ENCODE measurements around the gene CDH4.

DNA sequence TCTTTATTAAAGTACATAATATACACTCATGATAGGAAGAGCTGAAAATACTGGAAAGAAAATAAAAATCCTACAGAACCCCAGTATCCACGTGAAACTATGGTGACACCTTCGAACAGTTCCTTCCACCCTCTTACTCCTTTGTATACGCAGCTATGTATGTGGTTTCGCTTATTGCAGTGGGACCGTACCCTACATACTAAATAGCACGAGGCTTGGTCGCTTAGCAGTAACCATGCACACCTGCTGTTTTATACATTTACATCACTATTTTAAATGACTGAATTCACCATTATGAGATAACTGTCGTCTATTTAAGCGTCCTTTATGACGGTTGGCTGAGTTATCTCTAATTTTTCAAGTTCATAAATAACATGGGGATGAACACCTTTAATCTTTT lies 400.1 kb downstream of the CDH4 start:
- TF ChIP-seq, protein P1, sequence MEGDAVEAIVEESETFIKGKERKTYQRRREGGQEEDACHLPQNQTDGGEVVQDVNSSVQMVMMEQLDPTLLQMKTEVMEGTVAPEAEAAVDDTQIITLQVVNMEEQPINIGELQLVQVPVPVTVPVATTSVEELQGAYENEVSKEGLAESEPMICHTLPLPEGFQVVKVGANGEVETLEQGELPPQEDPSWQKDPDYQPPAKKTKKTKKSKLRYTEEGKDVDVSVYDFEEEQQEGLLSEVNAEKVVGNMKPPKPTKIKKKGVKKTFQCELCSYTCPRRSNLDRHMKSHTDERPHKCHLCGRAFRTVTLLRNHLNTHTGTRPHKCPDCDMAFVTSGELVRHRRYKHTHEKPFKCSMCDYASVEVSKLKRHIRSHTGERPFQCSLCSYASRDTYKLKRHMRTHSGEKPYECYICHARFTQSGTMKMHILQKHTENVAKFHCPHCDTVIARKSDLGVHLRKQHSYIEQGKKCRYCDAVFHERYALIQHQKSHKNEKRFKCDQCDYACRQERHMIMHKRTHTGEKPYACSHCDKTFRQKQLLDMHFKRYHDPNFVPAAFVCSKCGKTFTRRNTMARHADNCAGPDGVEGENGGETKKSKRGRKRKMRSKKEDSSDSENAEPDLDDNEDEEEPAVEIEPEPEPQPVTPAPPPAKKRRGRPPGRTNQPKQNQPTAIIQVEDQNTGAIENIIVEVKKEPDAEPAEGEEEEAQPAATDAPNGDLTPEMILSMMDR (conservative IDR thresholded peaks at IDR 0.05; ENCODE audit: low read length): no peak
- no peak for TF ChIP-seq EZH2phosphoT487 (IDR thresholded peaks at IDR 0.05; ENCODE audit: borderline replicate concordance, low read depth, low read length)

All from OCI-LY7 (cell line).